Parathyroid adenoma (tissue), 2 donors: ENCODE data around the gene HTRA1.

ENCODE experiments used
- H2AFZ ChIP-seq: fragments of 300-600 bp; sonication (generic); one replicate; pipeline ENCODE4 v1.7.0; 2017; ENCODE audit warnings: antibody characterized with exemption, mild to moderate bottlenecking
- H3K27ac ChIP-seq: fragments of 300-600 bp; sonication (generic); one replicate; pipeline ENCODE4 v1.7.0; 2017
- H3K27me3 ChIP-seq: fragments of 300-600 bp; sonication (generic); one replicate; pipeline ENCODE4 v1.7.0; 2017; ENCODE audit warnings: low read length; ENCODE audit not compliant: control insufficient read depth, insufficient read depth
- H3K36me3 ChIP-seq: fragments of 300-600 bp; sonication (generic); one replicate; pipeline ENCODE4 v1.7.0; 2017; ENCODE audit warnings: low read length; ENCODE audit not compliant: control insufficient read depth, insufficient read depth
- H3K4me1 ChIP-seq: fragments of 300-600 bp; sonication (generic); one replicate; pipeline ENCODE4 v1.7.0; 2017; ENCODE audit warnings: control low read depth
- H3K4me2 ChIP-seq: fragments of 300-600 bp; sonication (generic); one replicate; pipeline ENCODE4 v1.7.0; 2017; ENCODE audit warnings: low read length
- H3K4me3 ChIP-seq: fragments of 300-600 bp; sonication (generic); one replicate; pipeline ENCODE4 v1.7.0; 2017; ENCODE audit warnings: low read depth, low read length
- H3K79me2 ChIP-seq: fragments of 300-600 bp; sonication (generic); one replicate; pipeline ENCODE4 v1.7.0; 2017; ENCODE audit warnings: control low read depth
- H3K9ac ChIP-seq: fragments of 300-600 bp; sonication (generic); one replicate; pipeline ENCODE4 v1.7.0; 2017; ENCODE audit warnings: mild to moderate bottlenecking
- H3K9me3 ChIP-seq: fragments of 300-600 bp; sonication (generic); one replicate; pipeline ENCODE4 v1.7.0; 2017; ENCODE audit warnings: low read length; ENCODE audit not compliant: control insufficient read depth
- TF ChIP-seq, protein P1 (sequence below): fragments of 300-600 bp; sonication (generic); IDR thresholded peaks from one replicate; pipeline ENCODE4 v1.7.0; 2017; ENCODE audit warnings: antibody characterized with exemption, mild to moderate bottlenecking
- donor health status: primary hyperparathyroidism.

The HTRA1 gene

DNA sequence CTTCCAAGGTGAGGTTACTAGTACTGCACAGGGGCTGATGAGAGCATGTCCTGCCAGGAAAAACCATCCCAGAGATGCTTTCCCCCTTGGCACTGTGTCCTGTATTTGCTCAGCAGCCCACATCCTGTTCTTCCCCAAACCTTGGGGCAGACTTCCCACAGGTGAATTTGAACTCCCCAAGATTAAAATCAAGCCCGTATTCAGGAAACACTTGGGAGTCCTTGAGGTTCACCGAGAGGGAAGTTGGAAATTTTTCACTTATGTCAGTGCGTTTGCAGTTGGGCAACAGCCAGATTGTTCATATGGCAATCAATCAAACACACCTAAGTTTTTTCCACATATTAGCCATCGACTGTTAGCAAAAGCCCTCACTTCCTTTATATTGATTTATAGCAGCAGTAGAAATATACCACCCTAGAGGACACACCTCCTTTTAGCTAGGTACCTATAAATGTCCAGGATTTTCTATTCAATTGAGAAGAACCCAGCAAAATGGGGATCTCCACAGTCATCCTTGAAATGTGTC, 99.0 kb downstream of the HTRA1 start, which contains the start of gene DMBT1:
TSS of gene DMBT1 (plus strand) at position 476 of the 526 bp plus-strand sequence. CDS start at position 493, 17 bp downstream.
- Histone ChIP-seq H3K4me3 (no peak within 1 kb of the TSS), H2AFZ (no peak within 1 kb of the TSS), H3K36me3 (no peaks in the 10 kb centered on the region), H3K27me3 (no peaks in the 10 kb centered on the region), H3K79me2 (no peaks in the 10 kb centered on the region), H3K9ac (no peak within 1 kb of the TSS), H3K9me3 (no peaks in the 10 kb centered on the region), H3K4me1 (no peaks in the 10 kb centered on the region), H3K4me2 (no peak within 1 kb of the TSS), H3K27ac (no peak within 1 kb of the TSS)
- TF ChIP-seq, protein P1, sequence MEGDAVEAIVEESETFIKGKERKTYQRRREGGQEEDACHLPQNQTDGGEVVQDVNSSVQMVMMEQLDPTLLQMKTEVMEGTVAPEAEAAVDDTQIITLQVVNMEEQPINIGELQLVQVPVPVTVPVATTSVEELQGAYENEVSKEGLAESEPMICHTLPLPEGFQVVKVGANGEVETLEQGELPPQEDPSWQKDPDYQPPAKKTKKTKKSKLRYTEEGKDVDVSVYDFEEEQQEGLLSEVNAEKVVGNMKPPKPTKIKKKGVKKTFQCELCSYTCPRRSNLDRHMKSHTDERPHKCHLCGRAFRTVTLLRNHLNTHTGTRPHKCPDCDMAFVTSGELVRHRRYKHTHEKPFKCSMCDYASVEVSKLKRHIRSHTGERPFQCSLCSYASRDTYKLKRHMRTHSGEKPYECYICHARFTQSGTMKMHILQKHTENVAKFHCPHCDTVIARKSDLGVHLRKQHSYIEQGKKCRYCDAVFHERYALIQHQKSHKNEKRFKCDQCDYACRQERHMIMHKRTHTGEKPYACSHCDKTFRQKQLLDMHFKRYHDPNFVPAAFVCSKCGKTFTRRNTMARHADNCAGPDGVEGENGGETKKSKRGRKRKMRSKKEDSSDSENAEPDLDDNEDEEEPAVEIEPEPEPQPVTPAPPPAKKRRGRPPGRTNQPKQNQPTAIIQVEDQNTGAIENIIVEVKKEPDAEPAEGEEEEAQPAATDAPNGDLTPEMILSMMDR, result no peak

DNA sequence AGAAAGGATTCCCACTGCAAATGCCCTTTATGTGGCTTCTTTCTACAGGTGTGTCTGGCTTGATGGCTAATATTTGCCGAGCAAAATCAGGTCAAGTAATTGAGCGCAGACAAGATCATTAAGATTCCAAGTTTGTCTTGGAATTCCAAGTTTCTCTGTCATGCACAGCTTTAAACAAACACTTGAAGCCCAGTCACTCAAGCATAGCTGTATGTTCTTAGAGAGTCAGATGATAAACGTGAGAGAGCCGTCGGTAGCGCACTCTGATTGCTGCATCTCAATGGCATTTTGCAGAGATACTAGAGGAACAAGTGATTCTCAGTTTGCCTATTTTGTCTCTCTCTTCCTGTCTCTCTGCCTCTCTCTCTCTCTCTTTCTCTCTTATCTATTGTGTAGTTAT, 99.9 kb downstream of the HTRA1 start:
- Histone ChIP-seq H2AFZ (no peak overlapping the region), H3K4me2 (no peak overlapping the region), H3K4me3 (no peak overlapping the region), H3K27ac (no peak overlapping the region), H3K36me3 (no peaks in the 10 kb centered on the region), H3K4me1 (peaks cover 6% of the 10 kb centered on the region), H3K9me3 (no peaks in the 10 kb centered on the region), H3K9ac (no peak overlapping the region), H3K27me3 (no peaks in the 10 kb centered on the region), H3K79me2 (no peaks in the 10 kb centered on the region)
- TF ChIP-seq, protein P1, result no peak

DNA sequence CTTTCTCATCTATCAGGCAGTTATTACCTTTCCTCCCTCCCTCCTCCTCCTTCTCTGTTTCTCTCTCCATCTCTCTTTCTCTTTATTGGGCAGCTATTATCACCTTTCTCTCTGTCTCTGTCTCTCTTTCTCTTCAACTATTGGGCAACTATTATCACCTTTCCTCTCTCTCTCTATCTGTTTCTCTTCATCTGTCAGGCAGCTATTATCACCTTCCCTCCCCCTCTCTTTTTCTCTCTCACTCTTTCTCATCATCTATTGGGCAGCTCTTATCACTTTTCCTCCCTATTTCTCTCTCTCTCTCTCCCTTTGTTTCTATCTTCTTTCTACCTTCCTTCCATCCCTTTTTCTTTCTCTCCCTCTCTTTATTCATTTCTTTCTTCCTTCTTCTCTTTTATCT, 100.4 kb downstream of the HTRA1 start:
- TF ChIP-seq, protein P1, result no peak
- H3K4me1 ChIP-seq, result peaks cover 6% of the 10 kb centered on the region
- no peaks in the 10 kb centered on the region for H3K79me2 ChIP-seq
- no peaks in the 10 kb centered on the region for H3K9me3 ChIP-seq
- no peak overlapping the region for H2AFZ ChIP-seq
- H3K4me2 ChIP-seq, result no peak overlapping the region
- H3K27ac ChIP-seq, result no peak overlapping the region
- no peaks in the 10 kb centered on the region for H3K36me3 ChIP-seq
- H3K4me3 ChIP-seq, result no peak overlapping the region
- H3K27me3 ChIP-seq, result no peaks in the 10 kb centered on the region
- H3K9ac ChIP-seq, result no peak overlapping the region
